ENCODE measurements around the gene CAMK2A. TPM values are rescaled to one million over a fixed set of nuclear protein-coding genes. Genes with fewer than 3 reads are reported as not detected.
A peak's percentile ranks its signal among the peaks of the same experiment; 100 is the strongest.

The CAMK2A gene
- total and polyA plus RNA-seq, 2 experiments from 2014 or later: 0.18 TPM; not detected in 1

- TF ChIP-seq ZNF114 (CRISPR knock-in tag; IDR thresholded peaks at IDR 0.05) (no peak), EZH2 (IDR thresholded peaks at IDR 0.05; ENCODE audit: low read depth, unreplicated experiment) (no peak), STAT1 (IDR thresholded peaks at IDR 0.05; ENCODE audit: unreplicated experiment) (no peak), EZH2phosphoT487 (IDR thresholded peaks at IDR 0.05; ENCODE audit: unreplicated experiment) (no peak), CREB1 (CRISPR knock-in tag; IDR thresholded peaks at IDR 0.05; ENCODE audit: low read depth) (no peak), NANOG (IDR thresholded peaks at IDR 0.05; ENCODE audit: borderline replicate concordance) (no peak), JUNB (IDR thresholded peaks at IDR 0.05; ENCODE audit: unreplicated experiment) (no peak)
- TF ChIP-seq, protein P1, sequence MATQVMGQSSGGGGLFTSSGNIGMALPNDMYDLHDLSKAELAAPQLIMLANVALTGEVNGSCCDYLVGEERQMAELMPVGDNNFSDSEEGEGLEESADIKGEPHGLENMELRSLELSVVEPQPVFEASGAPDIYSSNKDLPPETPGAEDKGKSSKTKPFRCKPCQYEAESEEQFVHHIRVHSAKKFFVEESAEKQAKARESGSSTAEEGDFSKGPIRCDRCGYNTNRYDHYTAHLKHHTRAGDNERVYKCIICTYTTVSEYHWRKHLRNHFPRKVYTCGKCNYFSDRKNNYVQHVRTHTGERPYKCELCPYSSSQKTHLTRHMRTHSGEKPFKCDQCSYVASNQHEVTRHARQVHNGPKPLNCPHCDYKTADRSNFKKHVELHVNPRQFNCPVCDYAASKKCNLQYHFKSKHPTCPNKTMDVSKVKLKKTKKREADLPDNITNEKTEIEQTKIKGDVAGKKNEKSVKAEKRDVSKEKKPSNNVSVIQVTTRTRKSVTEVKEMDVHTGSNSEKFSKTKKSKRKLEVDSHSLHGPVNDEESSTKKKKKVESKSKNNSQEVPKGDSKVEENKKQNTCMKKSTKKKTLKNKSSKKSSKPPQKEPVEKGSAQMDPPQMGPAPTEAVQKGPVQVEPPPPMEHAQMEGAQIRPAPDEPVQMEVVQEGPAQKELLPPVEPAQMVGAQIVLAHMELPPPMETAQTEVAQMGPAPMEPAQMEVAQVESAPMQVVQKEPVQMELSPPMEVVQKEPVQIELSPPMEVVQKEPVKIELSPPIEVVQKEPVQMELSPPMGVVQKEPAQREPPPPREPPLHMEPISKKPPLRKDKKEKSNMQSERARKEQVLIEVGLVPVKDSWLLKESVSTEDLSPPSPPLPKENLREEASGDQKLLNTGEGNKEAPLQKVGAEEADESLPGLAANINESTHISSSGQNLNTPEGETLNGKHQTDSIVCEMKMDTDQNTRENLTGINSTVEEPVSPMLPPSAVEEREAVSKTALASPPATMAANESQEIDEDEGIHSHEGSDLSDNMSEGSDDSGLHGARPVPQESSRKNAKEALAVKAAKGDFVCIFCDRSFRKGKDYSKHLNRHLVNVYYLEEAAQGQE (IDR thresholded peaks at IDR 0.05; ENCODE audit: unreplicated experiment): no peak
- TF ChIP-seq, protein P2, sequence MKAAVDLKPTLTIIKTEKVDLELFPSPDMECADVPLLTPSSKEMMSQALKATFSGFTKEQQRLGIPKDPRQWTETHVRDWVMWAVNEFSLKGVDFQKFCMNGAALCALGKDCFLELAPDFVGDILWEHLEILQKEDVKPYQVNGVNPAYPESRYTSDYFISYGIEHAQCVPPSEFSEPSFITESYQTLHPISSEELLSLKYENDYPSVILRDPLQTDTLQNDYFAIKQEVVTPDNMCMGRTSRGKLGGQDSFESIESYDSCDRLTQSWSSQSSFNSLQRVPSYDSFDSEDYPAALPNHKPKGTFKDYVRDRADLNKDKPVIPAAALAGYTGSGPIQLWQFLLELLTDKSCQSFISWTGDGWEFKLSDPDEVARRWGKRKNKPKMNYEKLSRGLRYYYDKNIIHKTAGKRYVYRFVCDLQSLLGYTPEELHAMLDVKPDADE (IDR thresholded peaks at IDR 0.05): no peak
- TF ChIP-seq, protein P3, sequence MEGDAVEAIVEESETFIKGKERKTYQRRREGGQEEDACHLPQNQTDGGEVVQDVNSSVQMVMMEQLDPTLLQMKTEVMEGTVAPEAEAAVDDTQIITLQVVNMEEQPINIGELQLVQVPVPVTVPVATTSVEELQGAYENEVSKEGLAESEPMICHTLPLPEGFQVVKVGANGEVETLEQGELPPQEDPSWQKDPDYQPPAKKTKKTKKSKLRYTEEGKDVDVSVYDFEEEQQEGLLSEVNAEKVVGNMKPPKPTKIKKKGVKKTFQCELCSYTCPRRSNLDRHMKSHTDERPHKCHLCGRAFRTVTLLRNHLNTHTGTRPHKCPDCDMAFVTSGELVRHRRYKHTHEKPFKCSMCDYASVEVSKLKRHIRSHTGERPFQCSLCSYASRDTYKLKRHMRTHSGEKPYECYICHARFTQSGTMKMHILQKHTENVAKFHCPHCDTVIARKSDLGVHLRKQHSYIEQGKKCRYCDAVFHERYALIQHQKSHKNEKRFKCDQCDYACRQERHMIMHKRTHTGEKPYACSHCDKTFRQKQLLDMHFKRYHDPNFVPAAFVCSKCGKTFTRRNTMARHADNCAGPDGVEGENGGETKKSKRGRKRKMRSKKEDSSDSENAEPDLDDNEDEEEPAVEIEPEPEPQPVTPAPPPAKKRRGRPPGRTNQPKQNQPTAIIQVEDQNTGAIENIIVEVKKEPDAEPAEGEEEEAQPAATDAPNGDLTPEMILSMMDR (conservative IDR thresholded peaks at IDR 0.05; ENCODE audit: low read depth in 2 of 2): no peak
These were observed 85.0 kb downstream of the CAMK2A start (continued) for GRCh38 chr5:150204590-150204960.

GRCh38 chr5:150203832-150204589, 85.6 kb downstream of the CAMK2A start:
- Mint-ChIP-seq H3K4me3 (no peak overlapping the region), H3K9me3 (no peaks in the 10 kb centered on the region; the same call in 2 of the 3 replicates), H3K27me3 (ENCODE audit: insufficient read depth, low read depth, poor library complexity) (peaks cover 2% of the 10 kb centered on the region), H3K4me1 (peaks cover 19% of the 10 kb centered on the region), H3K36me3 (ENCODE audit: low read depth) (no peaks in the 10 kb centered on the region; the same call in 2 of the 3 replicates), H3K27ac (peak overlapping the region; percentile 51; the same call in 1 of the 2 replicates)
- H3K27ac ChIP-seq (ENCODE audit: low read depth): no peak overlapping the region
- H2AFZ ChIP-seq: no peak overlapping the region
- H3K4me1 ChIP-seq (ENCODE audit: insufficient read depth): no peaks in the 10 kb centered on the region; the same call in 1 of the 2 replicates
- H3K9me2 ChIP-seq (ENCODE audit: insufficient read depth): no peaks in the 10 kb centered on the region
- H3K4me2 ChIP-seq: no peak overlapping the region
- no peaks in the 10 kb centered on the region for H3K27me3 ChIP-seq (ENCODE audit: insufficient read depth)
- no peak for DNase-seq (ENCODE audit: low spot score)
- no peaks in the 10 kb centered on the region for H4K20me1 ChIP-seq (replicated peaks; ENCODE audit: insufficient read depth)
- ATAC-seq: peak; percentile 16; the same call in 2 of the 3 replicates
- no peaks in the 10 kb centered on the region for H3K36me3 ChIP-seq (ENCODE audit: insufficient read depth)
- H3F3A ChIP-seq (replicated peaks; ENCODE audit: low read depth): no peaks in the 10 kb centered on the region
- H3K79me2 ChIP-seq (replicated peaks; ENCODE audit: insufficient read depth): no peaks in the 10 kb centered on the region
- no peak overlapping the region for H3K4me3 ChIP-seq
- TF ChIP-seq ZNF331 (CRISPR knock-in tag; IDR thresholded peaks at IDR 0.05; ENCODE audit: low read depth) (no peak), ZNF114 (CRISPR knock-in tag; IDR thresholded peaks at IDR 0.05) (no peak), EZH2 (IDR thresholded peaks at IDR 0.05; ENCODE audit: low read depth, unreplicated experiment) (no peak), STAT1 (IDR thresholded peaks at IDR 0.05; ENCODE audit: unreplicated experiment) (no peak), CREB1 (CRISPR knock-in tag; IDR thresholded peaks at IDR 0.05; ENCODE audit: low read depth) (no peak), JUNB (IDR thresholded peaks at IDR 0.05; ENCODE audit: unreplicated experiment) (no peak)
- TF ChIP-seq, protein P3 (conservative IDR thresholded peaks at IDR 0.05; ENCODE audit: low read depth in 2 of 2): no peak
- TF ChIP-seq, protein P1 (IDR thresholded peaks at IDR 0.05; ENCODE audit: unreplicated experiment): no peak
